Ammon's horn (tissue), 1 donor: ENCODE measurements around the gene MUC5B.
A peak's percentile ranks its signal among the peaks of the same experiment; 100 is the strongest.

Experiments
- DNase-seq: peaks from one replicate; pipeline ENCODE4 v3.0.0-alpha.2; 2016; ENCODE audit warnings: low spot score

Gene MUC5B

DNA sequence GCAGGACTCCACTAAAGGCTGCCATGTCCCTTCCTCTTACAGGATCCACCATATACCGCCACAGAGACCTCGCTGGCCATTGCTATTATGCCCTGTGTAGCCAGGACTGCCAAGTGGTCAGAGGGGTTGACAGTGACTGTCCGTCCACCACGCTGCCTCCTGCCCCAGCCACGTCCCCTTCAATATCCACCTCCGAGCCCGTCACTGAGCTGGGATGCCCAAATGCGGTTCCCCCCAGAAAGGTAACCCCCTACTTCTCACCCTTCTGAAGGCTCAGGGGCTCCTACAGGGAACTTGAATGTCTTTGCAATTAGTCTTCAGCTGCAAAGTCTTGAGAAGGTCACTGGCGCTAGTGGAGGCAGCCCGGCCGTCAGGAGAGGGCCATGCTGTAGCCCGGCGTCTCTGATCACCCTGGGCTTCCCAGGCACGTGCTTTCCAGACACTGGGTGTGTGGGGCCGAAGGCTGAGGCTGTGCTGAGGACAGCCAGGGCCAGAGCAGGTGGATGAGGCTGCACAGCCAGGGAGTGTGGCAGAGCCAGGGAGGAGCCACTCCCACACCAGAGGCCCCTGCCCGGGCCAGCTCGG, 30.0 kb upstream of the MUC5B start:
- DNase-seq, result no peak

DNA sequence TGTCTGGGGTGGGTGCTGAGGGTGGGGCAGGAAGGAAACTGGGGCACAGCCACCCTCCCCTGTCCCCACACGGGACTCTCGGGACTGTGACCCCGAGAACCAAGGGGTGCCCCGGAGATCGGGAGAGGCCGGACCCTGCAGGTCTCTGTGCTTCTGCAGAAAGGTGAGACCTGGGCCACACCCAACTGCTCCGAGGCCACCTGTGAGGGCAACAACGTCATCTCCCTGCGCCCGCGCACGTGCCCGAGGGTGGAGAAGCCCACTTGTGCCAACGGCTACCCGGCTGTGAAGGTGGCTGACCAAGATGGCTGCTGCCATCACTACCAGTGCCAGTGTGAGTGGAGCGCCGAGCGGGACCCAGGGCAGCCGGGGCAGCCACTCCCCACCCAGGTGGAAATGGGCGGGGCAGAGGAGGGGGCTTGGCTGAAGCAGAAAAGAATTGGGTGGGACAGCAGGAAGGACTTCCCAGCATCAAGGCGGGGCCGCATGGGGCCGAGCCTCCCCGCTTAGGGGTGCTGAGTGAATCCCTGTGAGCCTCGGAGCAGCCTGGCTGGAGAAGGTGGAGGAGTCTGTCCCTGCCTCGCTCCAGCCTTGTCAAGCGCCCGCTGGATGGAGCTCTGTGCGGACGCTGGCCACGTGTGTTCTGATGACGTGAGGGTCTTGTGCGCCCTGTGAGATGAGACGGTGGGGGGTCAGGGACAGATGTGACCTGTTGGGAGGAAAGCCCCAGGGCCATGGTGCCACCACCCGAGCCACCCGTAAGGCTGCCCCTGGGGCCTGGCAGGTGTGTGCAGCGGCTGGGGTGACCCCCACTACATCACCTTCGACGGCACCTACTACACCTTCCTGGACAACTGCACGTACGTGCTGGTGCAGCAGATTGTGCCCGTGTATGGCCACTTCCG, 29.3 kb upstream of the MUC5B start:
- no peak for DNase-seq

DNA sequence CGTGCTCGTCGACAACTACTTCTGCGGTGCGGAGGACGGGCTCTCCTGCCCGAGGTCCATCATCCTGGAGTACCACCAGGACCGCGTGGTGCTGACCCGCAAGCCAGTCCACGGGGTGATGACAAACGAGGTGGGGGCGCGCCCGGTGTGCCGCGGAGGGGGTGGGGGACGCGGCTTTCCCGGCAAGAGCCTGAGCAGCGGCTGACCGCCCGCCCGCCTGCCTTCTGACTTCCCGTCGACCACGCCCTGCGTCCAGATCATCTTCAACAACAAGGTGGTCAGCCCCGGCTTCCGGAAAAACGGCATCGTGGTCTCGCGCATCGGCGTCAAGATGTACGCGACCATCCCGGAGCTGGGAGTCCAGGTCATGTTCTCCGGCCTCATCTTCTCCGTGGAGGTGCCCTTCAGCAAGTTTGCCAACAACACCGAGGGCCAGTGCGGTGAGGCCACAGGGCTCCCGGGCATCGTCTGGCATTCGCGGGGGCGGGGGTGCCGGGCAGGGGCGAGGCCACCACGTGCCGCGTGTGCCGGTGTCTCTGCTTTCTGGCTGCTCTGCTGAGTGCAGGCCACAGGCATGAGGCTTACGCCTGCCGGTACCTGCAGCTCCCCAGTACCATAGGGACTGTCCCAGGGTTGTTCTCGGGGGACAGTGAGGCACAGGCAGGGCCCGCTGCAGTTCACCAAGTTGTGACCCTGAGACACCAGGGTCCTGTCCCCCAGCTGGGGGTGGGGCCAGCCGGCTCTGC, 28.5 kb upstream of the MUC5B start:
- DNase-seq, result no peak

DNA sequence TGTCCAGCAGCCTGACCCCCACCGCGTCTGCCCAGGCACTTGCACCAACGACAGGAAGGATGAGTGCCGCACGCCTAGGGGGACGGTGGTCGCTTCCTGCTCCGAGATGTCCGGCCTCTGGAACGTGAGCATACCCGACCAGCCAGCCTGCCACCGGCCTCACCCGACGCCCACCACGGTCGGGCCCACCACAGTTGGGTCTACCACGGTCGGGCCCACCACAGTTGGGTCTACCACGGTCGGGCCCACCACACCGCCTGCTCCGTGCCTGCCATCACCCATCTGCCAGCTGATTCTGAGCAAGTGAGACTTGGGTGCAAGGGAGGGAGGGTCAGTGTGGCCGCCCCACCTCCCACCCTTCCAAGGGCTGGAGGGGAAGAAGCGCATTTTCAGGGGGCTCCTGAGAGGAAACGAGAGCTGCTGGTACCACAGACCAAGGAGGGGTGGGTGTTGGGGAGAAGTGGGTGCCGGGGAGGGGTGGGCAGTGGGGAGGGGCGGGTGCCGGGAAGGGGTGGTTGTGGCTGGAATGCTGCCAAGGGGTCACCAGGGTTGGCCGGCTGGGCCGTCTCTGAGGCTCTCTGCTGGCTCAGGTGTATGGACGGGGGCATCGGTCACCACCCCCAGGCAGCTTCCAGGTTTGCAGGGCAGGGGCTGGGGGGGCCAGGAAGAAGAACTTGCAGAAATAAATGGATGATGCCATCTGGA, 27.7 kb upstream of the MUC5B start:
- DNase-seq, result no peak

DNA sequence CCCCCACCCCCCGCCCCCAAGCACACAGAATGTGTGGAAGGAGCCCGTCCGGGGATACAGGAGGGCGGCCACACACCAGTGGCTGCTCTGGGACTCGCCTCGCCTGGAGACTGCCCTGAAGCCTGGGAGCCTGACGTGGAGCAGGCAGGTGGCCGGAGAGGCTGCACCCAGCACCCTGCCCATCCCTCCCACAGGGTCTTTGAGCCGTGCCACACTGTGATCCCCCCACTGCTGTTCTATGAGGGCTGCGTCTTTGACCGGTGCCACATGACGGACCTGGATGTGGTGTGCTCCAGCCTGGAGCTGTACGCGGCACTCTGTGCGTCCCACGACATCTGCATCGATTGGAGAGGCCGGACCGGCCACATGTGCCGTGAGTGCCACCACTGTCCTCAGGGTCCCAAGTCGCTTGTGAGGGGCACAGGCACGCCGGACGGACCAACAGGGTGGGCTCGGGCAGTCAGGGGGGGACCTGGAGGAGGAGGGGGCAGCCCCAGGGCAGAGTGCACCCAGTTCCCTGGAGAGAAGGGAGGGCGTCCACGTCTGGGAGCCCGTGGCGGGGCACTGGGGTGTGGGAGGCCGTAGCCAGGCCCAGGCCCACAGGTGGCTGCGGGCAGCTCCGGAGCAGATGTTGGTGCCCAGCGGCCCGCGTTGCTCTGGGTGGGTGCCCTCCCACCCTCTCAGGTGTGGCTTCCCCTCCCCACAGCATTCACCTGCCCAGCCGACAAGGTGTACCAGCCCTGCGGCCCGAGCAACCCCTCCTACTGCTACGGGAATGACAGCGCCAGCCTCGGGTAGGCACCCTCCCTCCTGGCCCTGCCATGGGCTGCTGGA, 27.0 kb upstream of the MUC5B start:
- no peak for DNase-seq

DNA sequence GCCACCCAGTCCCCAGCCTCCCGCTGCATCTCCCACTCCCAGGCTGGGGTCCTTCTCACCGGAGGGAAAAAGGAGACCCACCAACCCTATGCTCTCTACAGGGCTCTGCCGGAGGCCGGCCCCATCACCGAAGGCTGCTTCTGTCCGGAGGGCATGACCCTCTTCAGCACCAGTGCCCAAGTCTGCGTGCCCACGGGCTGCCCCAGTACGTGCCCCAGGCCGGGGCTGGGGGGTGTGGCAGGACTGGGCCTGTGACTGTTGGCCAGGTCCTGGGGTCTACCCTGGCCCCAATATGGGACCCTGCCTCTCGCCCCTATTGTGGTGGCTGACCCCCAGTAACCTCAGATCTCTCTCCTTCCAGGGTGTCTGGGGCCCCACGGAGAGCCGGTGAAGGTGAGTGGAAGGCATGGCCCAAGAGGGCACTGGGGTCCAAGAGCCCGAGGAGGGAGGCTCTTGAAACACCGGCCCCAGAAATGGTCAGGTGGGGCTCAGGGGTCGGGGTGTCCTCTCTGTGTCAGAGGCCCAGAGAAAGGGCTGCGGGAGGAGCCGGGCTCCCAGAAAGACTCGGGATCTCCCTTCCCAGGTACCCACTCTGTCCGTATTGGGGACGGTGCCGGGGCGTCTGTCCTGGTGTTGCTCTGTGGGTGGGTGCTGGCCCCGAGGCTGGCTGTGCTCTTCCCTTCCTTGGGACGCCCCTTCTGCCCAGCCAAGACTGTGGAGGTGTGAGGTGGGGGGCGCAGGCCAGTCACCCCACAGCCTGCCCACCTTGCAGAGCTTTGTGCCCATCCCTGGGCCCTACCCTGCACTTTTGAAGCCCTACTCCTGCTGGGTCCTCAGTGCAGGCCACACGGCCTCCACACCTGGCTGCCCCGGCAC, 26.1 kb upstream of the MUC5B start:
- DNase-seq, result no peak

DNA sequence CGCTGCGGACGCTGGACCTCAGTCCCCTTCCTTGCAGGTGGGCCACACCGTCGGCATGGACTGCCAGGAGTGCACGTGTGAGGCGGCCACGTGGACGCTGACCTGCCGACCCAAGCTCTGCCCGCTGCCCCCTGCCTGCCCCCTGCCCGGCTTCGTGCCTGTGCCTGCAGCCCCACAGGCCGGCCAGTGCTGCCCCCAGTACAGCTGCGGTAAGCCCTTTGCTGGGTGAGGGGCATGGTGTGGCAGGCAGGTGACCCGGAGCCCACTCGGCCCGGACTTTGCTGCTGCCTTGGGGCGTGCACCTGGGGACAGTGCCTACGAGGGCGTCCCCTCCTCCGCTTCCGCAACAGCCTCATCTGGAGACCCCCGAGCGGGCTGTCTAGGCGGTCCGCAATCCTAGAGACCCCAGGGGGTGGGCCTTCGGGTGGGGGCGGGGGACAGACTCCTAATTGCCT, 25.4 kb upstream of the MUC5B start:
- no peak for DNase-seq

DNA sequence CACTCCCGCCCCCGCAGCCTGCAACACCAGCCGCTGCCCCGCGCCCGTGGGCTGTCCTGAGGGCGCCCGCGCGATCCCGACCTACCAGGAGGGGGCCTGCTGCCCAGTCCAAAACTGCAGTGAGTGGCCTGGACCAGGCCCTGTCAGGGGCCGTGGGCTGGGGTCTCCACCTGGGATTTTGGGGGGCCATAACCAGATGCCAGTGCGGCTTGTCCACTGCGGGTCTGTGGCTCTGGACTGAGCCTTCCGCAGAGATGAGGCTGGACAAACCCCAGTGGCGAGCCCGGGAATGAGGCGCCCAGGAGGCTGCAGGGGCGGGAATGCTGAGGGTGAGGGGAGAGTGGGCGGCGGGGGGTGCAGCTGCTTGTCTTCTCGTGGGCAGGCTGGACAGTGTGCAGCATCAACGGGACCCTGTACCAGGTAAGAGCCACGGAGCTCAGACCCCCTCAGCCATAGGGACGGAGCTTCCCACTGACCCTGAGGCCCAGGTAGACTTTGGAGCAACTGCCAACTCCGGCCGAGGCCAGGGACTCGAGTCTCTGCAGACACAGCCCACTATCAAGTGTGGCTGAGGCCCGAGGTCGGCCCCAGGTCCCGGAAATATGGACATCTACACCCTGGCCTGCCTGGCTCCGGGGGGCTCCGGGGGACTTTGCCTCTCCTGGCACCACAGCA, 24.8 kb upstream of the MUC5B start:
- DNase-seq, result no peak

DNA sequence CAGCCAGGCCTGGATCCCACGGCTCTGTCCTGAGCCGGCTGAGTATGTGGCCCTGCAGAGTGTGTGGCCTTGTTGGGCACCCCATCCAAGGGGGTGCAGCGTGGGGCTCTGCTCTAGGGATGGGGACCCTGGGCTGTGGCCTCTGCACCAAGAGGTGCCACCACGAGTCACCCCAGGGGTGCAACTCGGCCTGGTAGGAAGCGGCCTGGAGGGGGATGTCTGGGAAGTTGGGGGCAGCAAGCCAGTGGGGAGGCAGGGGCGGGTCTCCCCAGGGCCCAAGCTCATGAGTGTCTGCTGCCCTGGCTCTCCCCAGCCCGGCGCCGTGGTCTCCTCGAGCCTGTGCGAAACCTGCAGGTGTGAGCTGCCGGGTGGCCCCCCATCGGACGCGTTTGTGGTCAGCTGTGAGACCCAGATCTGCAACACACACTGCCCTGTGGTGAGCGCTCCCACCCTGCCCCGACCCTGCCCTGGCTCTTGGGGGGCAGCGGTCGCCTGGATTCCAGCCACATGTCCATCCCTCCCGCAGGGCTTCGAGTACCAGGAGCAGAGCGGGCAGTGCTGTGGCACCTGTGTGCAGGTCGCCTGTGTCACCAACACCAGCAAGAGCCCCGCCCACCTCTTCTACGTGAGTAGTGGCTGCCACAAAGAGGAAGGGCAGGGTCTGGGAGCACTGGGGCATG, 24.2 kb upstream of the MUC5B start:
- no peak for DNase-seq

DNA sequence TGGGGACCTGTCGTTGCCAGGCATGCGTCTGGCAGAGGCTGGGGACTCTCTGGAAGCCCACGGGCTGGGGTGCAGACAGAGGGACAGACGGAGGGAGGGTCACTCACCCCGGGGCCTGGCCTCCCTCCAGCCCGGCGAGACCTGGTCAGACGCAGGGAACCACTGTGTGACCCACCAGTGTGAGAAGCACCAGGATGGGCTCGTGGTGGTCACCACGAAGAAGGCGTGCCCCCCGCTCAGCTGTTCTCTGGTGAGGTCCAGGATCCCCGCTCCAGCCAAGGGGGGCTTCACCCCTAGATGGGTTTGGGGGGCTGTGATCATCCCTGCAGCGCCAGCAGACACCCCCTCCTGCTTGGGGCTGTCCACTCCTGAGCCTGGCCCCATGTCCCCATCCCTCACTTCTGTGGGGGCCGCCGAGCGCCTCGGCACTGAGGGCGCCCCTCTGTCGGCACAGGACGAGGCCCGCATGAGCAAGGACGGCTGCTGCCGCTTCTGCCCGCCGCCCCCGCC, 23.6 kb upstream of the MUC5B start:
- no peak for DNase-seq

DNA sequence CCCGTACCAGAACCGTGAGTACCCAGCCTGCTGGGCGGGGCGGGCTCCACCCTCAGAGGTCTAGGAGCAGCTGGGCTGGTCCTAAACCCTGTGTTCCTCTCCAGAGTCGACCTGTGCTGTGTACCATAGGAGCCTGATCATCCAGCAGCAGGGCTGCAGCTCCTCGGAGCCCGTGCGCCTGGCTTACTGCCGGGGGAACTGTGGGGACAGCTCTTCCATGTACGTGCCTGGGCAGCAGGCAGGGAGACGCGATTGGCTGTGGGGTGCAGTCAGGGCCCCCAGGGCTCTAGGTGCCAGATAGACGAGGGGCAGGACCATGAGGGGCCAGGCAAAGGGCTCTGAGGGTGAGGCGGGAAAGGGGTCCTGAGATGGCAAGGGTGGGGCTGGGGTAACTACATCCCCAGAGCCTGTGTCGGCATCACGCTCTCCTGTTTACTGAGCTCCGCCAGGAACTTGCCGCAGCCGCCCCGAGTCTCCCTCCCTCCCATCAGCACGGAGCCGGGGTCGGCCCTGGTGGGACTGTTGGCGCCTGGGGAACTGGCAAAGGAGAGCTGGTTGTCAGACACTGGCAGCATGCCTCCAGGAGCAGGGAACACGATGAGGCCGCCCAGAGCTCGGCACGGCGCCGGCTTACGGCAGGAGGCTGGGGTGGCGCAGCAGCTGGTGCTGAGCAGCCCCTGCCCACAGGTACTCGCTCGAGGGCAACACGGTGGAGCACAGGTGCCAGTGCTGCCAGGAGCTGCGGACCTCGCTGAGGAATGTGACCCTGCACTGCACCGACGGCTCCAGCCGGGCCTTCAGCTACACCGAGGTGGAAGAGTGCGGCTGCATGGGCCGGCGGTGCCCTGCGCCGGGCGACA, 22.9 kb upstream of the MUC5B start:
- DNase-seq, result no peak

DNA sequence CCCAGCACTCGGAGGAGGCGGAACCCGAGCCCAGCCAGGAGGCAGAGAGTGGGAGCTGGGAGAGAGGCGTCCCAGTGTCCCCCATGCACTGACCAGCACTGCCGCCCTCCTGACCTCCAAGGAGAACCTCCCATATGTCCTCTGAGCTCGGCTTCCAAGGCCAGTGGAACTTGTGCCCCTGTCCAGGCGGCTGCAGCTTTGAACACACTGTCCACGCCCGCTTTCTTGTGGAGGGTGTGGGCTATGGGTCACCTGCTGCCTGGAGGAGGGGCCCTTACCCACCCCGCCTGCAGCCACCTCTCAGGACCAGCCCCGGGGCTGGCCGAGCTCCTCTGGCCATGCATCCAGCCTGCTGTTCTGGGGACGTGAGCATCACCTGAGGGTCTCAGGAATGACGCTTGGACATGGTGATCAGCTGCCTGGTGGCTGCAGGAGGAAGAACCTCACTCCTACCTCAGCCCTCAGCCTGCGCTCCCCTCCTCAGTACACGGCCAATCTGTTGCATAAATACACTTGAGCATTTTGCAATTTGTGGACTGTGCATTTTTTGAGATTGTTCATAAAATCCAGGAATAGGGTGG, 22.2 kb upstream of the MUC5B start:
- no peak for DNase-seq

DNA sequence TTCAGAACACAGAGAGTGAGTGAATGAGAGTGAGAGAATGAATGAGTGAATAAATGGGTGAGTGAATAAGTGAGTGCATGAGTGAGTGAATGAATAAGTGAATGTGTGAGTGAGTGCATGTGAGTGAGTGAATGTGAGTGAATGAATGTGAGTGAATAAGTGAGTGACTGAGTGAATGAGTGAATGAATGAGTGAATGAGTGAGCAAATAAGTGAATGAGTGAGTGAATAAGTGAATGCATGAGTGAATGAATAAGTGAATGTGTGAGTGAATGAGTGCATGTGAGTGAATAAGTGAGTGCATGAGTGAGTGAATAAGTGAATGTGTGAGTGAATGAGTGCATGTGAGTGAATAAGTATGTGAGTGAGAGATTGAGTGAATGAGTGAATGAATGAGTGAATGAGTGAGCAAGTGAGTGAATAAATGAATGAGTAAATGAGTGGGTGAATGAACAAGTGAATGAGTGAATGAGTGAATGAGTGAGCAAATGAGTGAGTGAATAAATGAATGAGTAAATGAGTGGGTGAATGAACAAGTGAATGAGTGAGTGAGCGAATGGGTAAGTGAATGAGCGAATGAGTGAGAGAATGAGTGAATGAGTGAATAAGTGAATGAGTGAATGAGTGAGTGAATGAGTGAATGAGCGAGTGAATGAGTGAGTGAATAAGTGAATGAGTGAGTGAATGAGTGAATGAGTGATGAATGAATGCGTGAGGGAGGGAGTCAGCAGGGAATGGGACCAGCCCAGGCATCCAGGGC, 21.3 kb upstream of the MUC5B start:
- no peak for DNase-seq

DNA sequence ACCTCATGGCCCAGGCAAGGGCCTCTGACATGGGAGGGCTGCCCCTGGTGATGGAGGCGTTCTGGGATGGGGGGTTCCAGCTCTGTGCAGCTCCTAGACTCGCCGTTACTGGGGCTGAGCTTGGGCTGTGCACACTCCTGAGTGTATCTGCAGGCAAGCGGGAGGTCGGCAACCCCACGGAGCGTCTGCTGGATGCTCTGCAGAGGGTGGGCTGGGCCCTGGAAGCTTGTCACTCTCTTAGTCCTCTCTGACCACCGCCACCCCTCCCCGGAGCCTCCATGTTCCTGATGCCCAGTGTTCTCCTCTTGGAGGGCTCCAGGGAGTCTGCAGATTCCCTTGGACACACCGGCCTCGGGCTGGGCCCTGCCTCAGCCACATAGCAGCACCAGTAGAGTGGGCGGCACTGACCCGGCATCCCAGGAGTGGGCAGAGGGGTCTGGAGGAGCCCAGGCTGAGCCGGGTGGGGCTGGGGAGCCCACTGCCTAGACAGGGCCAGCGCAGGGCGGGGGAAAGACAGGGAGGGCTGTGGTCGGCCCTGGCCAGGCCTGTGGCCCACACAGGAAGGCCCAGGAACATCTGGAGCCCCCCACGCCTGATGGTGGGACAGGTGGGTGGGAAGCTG, 20.6 kb upstream of the MUC5B start:
- DNase-seq, result no peak

DNA sequence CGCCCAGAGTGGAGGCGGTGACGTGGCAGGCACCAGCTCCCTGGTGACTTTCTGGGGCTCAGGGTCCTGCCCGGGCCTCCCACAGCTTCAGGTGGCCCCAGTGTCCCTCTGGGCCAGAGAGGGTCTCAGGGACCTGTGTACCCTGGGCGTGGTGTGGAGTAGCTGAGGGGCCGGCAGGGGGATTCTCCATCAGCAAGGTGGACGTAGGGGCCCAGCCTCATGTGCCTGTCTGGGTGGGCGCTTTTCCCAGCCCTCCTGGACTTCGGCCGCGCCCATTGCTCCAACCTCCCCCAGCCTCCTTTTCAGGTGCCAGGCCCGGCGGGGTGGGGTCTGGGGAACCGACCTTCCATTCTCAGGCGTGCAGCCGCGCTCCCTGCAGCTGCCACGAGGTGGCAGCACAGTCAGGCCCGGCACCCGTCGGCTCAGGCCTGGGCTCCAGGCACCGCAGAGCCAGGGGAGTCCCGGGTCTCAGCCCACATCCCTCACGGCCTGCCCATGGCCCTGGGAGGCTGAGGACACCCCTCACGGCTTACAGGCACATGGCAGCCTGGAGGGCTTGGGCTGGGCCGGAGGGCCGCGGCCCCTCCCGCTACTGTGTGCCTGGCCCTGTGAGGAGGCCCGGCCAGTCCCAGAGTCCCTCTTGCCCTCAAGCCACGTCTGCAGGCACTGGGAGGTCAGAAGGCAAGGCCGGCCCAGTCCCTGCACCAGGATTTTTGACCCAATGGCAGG, 19.9 kb upstream of the MUC5B start:
- DNase-seq, result peak; percentile 62
